Panc1 (cell line): ENCODE data around the gene DNAJC5G.

ENCODE experiments used
- POLR2AphosphoS5 ChIP-seq: IDR thresholded peaks from 2 replicates; pipeline ENCODE4 v1.6.1; 2012; ENCODE audit warnings: mild to moderate bottlenecking, low read depth, low read length, moderate library complexity
- SIN3A ChIP-seq: IDR thresholded peaks from 2 replicates; pipeline ENCODE4 v1.6.1; 2012; ENCODE audit warnings: low read depth, mild to moderate bottlenecking, low read length, moderate library complexity, borderline replicate concordance; ENCODE audit not compliant: insufficient read depth
- TCF7L2 ChIP-seq: IDR thresholded peaks from 2 replicates; pipeline ENCODE4 v1.6.1; 2011; ENCODE audit warnings: mild to moderate bottlenecking, low read depth, low read length, inconsistent platforms
- TF ChIP-seq, protein P1 (sequence below), 2 experiments: IDR thresholded peaks; 2 replicates each; pipeline ENCODE4 v1.6.1; 2011 to 2012; ENCODE audit warnings: low read depth in 2 of 2, control low read depth in 1 of 2, low read length in 1 of 2, mild to moderate bottlenecking in 1 of 2, moderate library complexity in 1 of 2; ENCODE audit not compliant: insufficient read depth in 1 of 2
- TF ChIP-seq, protein P2 (sequence below): fragments of 450-650 bp; IDR thresholded peaks from 2 replicates; pipeline ENCODE4 v1.5.1; 2017; ENCODE audit warnings: mild to moderate bottlenecking

DNA sequence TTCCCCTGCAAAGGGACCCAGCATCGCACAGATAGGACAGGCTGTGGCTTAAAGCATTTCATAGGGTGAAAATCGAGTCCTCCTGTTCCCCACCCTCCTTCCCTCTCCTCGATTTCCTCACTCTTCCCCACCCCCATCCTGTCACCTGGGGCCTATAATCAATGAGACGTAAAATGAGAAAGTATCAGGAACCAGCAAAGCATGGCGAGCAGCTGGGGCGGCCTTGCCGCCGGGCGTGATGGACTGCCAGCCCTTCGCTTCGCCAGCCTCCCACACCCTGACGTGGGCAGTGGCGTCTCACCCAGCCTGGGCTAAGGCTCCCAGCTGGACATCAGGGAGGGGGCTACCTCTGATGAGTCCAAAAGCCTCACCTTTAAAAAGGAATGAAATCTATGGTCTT lies 23.5 kb upstream of the DNAJC5G start:
- TF ChIP-seq, protein P1, sequence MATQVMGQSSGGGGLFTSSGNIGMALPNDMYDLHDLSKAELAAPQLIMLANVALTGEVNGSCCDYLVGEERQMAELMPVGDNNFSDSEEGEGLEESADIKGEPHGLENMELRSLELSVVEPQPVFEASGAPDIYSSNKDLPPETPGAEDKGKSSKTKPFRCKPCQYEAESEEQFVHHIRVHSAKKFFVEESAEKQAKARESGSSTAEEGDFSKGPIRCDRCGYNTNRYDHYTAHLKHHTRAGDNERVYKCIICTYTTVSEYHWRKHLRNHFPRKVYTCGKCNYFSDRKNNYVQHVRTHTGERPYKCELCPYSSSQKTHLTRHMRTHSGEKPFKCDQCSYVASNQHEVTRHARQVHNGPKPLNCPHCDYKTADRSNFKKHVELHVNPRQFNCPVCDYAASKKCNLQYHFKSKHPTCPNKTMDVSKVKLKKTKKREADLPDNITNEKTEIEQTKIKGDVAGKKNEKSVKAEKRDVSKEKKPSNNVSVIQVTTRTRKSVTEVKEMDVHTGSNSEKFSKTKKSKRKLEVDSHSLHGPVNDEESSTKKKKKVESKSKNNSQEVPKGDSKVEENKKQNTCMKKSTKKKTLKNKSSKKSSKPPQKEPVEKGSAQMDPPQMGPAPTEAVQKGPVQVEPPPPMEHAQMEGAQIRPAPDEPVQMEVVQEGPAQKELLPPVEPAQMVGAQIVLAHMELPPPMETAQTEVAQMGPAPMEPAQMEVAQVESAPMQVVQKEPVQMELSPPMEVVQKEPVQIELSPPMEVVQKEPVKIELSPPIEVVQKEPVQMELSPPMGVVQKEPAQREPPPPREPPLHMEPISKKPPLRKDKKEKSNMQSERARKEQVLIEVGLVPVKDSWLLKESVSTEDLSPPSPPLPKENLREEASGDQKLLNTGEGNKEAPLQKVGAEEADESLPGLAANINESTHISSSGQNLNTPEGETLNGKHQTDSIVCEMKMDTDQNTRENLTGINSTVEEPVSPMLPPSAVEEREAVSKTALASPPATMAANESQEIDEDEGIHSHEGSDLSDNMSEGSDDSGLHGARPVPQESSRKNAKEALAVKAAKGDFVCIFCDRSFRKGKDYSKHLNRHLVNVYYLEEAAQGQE (IDR thresholded peaks at IDR 0.05; ENCODE audit: insufficient read depth in 1 of 2, low read depth in 2 of 2, low read length in 1 of 2), result no peak
- TF ChIP-seq POLR2AphosphoS5 (no peak), SIN3A (no peak), TCF7L2 (no peak)
- TF ChIP-seq, protein P2, sequence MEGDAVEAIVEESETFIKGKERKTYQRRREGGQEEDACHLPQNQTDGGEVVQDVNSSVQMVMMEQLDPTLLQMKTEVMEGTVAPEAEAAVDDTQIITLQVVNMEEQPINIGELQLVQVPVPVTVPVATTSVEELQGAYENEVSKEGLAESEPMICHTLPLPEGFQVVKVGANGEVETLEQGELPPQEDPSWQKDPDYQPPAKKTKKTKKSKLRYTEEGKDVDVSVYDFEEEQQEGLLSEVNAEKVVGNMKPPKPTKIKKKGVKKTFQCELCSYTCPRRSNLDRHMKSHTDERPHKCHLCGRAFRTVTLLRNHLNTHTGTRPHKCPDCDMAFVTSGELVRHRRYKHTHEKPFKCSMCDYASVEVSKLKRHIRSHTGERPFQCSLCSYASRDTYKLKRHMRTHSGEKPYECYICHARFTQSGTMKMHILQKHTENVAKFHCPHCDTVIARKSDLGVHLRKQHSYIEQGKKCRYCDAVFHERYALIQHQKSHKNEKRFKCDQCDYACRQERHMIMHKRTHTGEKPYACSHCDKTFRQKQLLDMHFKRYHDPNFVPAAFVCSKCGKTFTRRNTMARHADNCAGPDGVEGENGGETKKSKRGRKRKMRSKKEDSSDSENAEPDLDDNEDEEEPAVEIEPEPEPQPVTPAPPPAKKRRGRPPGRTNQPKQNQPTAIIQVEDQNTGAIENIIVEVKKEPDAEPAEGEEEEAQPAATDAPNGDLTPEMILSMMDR, result no peak
